Cortex of kidney (tissue), 1 donor: ENCODE data around the gene STPG2.
"Not testable (repeated sequence)": the region's sequence is repeated elsewhere in the genome, so short reads cannot be mapped to it uniquely, and the experiment has no call there.

ENCODE experiments used
- DNase-seq: peaks from one replicate; lab custom pipeline; 2025; lab: John Stamatoyannopoulos, UW

The STPG2 gene

DNA sequence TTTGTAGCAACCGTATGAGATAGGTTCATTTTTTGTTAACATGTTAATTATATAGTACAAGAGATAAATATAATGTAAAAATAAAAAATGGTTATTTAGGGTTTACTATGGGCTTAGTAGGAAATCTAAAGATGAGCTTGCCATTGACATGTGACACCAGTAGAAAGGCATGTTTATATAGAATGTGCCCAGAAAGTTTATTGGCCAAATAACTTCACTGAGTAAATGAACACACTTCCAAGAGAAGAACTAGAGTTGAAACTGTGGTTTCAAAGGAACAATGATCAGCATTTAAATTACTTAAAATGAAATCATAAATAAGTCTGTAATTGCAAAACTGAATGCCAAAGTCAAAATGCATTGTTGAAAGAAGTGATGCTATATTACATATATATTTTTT is 503.3 kb downstream of the STPG2 start:
- DNase-seq: no peak

DNA sequence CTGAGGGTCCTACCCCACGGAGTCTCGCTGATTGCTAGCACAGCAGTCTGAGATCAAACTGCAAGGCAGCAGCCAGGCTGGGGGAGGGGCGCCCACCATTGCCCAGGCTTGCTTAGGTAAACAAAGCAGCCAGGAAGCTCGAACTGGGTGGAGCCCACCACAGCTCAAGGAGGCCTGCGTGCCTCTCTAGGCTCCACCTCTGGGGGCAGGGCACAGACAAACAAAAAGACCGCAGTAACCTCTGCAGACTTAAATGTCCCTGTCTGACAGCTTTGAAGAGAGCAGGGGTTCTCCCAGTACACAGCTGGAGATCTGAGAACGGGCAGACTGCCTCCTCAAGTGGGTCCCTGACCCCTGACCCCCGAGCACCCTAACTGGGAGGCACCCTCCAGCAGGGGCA is 509.4 kb downstream of the STPG2 start:
- DNase-seq: not testable (repeated sequence)

- DNase-seq: no peak
Measured at GRCh38 chr4:97627750-97628149, 515.5 kb downstream of the STPG2 start.

GRCh38 chr4:97624204-97624603 is 519.1 kb downstream of the STPG2 start:
- DNase-seq: no peak

GRCh38 chr4:97605932-97606331 is 537.3 kb downstream of the STPG2 start:
- DNase-seq: no peak

DNA sequence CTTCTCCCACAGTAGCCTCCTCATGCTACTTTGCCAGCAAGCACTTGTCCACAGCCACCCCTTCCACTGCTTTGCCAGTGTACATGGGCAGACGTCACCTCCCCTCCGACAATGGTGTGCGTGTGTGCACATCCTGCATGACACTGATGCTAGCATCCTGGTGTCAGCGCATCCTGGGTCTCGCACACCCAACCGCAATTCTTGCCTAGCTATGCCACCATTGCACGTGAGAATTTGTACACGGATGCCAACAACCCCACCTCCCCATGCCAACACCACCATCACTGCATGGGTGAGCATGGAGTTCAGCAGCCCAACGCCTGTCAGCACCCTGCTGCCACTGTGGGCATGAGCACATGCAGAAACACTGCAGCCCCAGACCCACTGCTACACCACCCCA is 550.0 kb downstream of the STPG2 start:
- DNase-seq: no peak

DNA sequence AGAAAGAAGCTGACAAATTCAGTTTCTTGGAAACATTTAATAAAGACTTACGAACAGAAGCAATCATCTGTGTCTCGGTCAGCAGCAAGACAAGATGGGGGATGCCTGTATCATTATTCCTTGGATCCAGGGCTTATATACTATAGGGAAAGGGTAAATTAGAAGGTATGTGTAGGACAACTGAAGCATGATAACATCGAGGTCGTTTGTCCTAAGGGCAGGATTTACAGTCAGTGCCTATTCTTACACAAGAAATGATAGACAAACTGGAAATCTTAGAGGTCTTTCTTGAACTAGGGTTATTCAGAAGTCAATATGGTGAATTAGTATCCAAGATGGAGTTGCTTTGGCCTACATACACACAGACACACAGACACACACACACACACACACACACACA is 553.0 kb downstream of the STPG2 start:
- DNase-seq: no peak

DNA sequence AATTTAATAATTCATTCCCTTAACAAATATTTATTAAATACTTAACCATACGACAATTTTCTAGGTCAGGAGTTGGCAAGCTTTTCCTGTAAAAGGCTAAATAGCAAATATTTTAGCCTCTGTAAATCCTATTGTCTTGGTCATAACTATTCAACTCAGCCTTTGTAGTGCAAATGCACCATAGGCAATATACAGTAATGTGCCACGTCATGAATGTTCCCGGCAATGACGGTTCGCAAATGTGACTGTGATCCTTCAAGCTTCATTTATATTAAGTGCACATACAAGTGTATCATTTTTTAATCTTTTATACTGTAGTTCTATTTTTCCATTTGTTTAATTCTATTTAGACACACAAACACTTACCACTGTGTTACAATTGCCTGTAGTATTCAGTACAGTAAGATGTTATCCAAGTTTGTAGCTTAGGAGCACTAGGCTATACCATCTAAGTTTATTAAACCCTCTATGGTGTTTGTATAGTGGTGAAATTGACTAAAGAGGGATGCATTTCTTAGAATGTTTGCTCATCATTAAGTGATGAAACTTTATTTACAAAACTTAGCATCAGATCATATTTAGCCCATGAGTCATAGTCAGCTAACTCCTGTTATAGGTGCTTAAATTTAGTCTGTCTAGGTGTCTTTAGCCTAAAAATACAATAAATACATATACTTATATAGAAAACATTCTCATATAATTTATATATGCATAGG is 553.6 kb downstream of the STPG2 start:
- DNase-seq: no peak

DNA sequence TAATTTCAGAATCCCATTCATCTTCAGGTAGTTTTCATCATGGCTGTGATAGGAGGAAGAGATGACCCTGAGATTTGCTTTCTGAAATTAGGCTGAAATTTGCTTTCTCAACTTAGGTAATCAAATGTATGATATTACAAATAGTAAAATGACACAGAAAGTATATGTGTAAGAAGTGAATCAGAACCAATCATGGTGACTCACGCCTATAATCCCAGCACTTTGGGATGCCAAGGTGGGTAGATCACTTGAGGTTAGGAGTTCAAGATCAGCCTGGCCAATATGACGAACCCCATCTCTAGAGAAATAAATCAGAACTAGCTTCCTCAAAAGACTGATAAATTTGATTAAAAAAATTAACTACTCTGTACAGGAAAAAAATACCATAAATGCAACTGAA is 555.4 kb downstream of the STPG2 start:
- no peak for DNase-seq

- DNase-seq: no peak
Measured at GRCh38 chr4:97585274-97585673, 558.0 kb downstream of the STPG2 start.

- DNase-seq: no peak
Measured at GRCh38 chr4:97582890-97583289, 560.4 kb downstream of the STPG2 start.

- no peak for DNase-seq
Measured at GRCh38 chr4:97577004-97577403, 566.3 kb downstream of the STPG2 start.

- DNase-seq: no peak
Measured at GRCh38 chr4:97560009-97560408, 583.3 kb downstream of the STPG2 start.

DNA sequence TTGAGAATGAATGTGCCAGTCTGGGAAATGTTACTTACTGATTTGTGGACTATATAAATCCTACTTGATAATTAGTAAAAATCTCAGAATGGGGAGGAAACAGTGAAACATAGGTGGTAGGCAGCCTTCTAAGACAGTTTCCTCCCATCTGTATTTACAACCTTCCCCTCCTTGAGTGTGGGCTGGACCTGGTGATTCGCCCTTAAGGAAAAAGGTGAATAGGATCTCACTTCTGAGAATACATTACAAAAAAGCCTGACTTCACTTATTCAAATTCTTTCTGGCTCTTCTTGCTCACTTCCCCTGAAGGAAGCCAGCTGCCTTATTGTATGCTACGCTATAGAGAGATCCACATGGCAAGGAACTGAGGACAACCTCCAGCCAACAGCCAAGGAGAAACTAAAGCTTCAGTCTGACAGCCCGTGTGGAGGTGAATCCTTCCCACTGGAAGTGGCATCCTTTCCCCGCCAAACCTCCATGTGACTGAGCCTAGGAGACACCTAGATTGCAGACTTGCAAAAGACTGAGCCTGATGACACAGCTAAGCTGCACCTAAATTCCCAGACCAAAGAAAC is 585.0 kb downstream of the STPG2 start:
- no peak for DNase-seq

DNA sequence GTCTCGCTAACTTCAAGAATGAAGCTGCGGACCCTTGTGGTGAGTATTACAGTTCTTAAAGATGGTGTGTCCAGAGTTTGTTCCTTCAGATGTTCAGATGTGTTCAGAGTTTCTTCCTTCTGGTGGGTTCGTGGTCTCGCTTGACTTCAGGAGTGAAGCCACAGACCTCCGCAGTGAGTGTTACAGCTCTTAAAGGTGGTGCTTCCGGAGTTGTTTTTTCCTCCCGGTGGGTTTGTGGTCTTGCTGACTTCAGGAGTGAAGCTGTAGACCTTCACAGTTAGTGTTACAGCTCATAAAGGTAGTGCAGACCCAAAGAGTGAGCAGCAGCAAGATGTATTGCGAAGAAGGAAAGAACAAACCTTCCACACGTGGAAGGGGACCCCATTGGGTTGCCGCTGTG is 592.6 kb downstream of the STPG2 start:
- not testable (repeated sequence) for DNase-seq

- no peak for DNase-seq
Measured at GRCh38 chr4:97548943-97549583, 594.2 kb downstream of the STPG2 start.

DNA sequence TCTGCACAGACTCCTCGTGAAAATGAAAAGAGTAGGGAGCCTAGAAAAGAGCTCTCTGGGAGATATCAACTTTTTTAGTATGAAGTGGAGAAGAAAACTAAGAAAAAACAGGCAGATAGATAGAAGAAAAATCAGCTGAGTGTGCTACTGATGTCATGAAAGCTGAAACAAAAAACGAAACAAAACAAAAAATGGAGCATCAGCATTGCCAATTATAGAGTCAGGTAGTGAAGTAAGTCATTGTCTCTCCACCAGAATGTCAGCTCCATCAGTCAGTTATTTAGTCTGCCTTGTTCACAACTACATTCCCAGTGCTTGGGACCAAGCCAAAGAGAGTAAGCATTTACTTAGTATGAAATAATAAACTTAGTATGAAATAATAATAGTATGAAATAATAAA is 595.1 kb downstream of the STPG2 start:
- no peak for DNase-seq

GRCh38 chr4:97531351-97531750 is 611.9 kb downstream of the STPG2 start:
- no peak for DNase-seq

GRCh38 chr4:97530676-97531075 is 612.6 kb downstream of the STPG2 start:
- no peak for DNase-seq

DNA sequence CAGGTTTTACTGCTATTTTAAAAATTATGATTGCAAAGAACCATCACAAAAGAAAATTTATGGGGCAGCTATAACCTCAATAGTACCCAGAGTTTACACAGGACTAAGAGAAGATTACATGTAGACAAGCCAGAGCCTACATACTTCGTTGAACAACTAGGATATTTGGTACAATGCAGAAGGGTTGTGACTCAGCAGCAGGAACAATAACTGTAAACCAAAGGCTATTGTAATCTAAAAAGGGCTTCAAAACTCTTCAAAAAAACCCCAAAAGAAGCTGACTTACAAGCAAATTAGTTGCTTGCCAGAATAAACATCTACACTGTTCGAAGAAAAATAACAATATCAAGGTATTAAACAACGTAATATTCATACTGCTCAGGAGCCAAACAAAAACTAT is 618.0 kb downstream of the STPG2 start:
- no peak for DNase-seq

DNA sequence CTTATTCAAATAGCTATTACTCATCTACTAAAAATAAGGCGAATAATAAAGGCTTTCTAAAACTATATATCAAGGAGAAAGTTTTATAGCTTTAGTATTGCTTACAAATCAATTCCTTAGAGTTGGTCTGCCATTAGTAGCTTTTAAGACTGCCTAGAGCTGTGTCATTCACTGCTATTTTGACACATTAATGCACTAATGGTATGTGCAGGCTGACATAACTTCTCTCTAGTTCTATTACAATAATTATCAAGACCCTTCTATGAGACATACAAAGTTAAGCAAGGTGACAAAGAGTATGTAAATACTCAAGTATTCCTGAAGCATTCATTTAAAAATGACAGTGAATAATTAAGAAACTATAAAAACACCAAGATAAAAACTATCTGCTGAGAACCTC is 625.3 kb downstream of the STPG2 start:
- DNase-seq: no peak

DNA sequence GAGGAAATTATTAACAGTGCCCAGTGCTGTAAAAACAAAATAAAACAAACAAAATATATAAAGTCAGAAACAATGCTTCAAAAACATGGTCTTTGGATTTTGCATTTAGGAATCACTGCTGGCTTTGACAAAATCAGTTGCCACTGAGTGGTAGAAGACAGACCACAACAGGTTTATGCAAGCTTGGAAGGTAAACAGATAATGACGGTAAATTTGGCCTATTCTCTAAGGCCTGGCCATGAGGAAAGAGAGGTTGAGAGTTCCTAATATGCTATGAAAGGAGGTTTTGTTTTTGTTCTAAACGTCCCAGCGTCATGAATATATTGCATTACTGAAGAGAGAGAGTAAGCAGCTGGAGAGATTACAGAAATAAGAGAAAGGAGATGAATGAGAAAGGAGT is 629.4 kb downstream of the STPG2 start:
- DNase-seq: no peak
